OCI-M2 (cell line): ENCODE measurements around the gene GNE.
"Not testable (repeated sequence)": the region's sequence is repeated elsewhere in the genome, so short reads cannot be mapped to it uniquely, and the experiment has no call there.

Source experiments
- DNase-seq: peaks from one replicate; lab custom pipeline; 2025; ENCODE audit not compliant: unreplicated experiment; lab: John Stamatoyannopoulos, UW

GNE gene

GRCh38 chr9:36208521-36209253, 49.6 kb downstream of the GNE start:
- no peak for DNase-seq

- no peak for DNase-seq
These were observed 50.7 kb downstream of the GNE start for GRCh38 chr9:36207546-36208012.

GRCh38 chr9:36207016-36207415, 51.2 kb downstream of the GNE start:
- DNase-seq, result no peak

- no peak for DNase-seq
These were observed 53.2 kb downstream of the GNE start for GRCh38 chr9:36204906-36205547.

- DNase-seq, result no peak
These were observed 63.8 kb downstream of the GNE start for GRCh38 chr9:36194326-36195000.

- DNase-seq, result no peak
These were observed 65.2 kb downstream of the GNE start for GRCh38 chr9:36193023-36193422.

- DNase-seq, result no peak
These were observed 66.1 kb downstream of the GNE start for GRCh38 chr9:36192196-36192595.

GRCh38 chr9:36191686-36192085, 66.6 kb downstream of the GNE start:
- no peak for DNase-seq

- no peak for DNase-seq
These were observed 67.0 kb downstream of the GNE start for GRCh38 chr9:36191290-36191645.

- peak; percentile 69 for DNase-seq
These were observed 67.6 kb downstream of the GNE start, which contains the start of gene CLTA for GRCh38 chr9:36190388-36191289. Gene CLTA, plus strand, starts transcription at chr9:36190921. Its CDS starts 136 bp downstream, at chr9:36191057.

- no peak for DNase-seq
These were observed 68.3 kb downstream of the GNE start for GRCh38 chr9:36189976-36190375.

GRCh38 chr9:36188212-36188611, 70.0 kb downstream of the GNE start:
- DNase-seq, result no peak

- DNase-seq, result no peak
These were observed 70.8 kb downstream of the GNE start for GRCh38 chr9:36187414-36187813.

GRCh38 chr9:36180243-36180642, 78.0 kb downstream of the GNE start:
- DNase-seq, result not testable (repeated sequence)

- DNase-seq, result no peak
These were observed 80.7 kb downstream of the GNE start for GRCh38 chr9:36177571-36177970.

- not testable (repeated sequence) for DNase-seq
These were observed 81.8 kb downstream of the GNE start for GRCh38 chr9:36176496-36176895.

- not testable (repeated sequence) for DNase-seq
These were observed 83.0 kb downstream of the GNE start for GRCh38 chr9:36175209-36175608.

- no peak for DNase-seq
These were observed 83.5 kb downstream of the GNE start for GRCh38 chr9:36174731-36175130.

GRCh38 chr9:36174271-36174670, 84.0 kb downstream of the GNE start:
- no peak for DNase-seq

GRCh38 chr9:36173861-36174260, 84.4 kb downstream of the GNE start:
- no peak for DNase-seq

- DNase-seq, result no peak
These were observed 87.7 kb downstream of the GNE start for GRCh38 chr9:36170531-36170930.
